HCT116 (cell line): ENCODE measurements around the gene PPM1H. TPM values are rescaled to one million over a fixed set of nuclear protein-coding genes. Genes with fewer than 3 reads are reported as not detected.

ENCODE experiments used
- ATAC-seq: fragments of 200-7000 bp; cut with Tn5 transposase; 2 replicates; pipeline ENCODE4 v1.9.1; 2020; ENCODE audit warnings: mild to moderate bottlenecking, moderate library complexity
- BruUV-seq: library from RNA; stranded (reverse); fragments of 400-500 nt; replicated peaks from 2 replicates; lab custom pipeline; 2021; lab: Mats Ljungman, UMichigan
- CTCF ChIA-PET: fragments of 300-600 bp; sonication (Branson Sonifier 250); formaldehyde crosslinking; loops from one replicate; lab custom pipeline; 2021; ENCODE audit warnings: antibody characterized with exemption; lab: Charles Lee
- POLR2A ChIA-PET: fragments of 300-600, 350-600 bp; sonication (Branson Sonifier 250); formaldehyde crosslinking; loops from one replicate; lab custom pipeline; 2021; ENCODE audit warnings: antibody characterized with exemption; lab: Charles Lee
- RAD21 ChIA-PET, 2 experiments: fragments of 300-600 bp; sonication (Branson Sonifier 250); formaldehyde crosslinking; loops; one replicate each; lab custom pipeline; 2023; ENCODE audit warnings: low total read pairs in 2 of 2; ENCODE audit not compliant: uncharacterized antibody in 2 of 2, unreplicated experiment in 2 of 2, low non-redundant PET in 1 of 2; lab: Charles Lee
- DNase-seq: peaks from one replicate; pipeline ENCODE4 v3.0.0-alpha.2; 2010; ENCODE audit warnings: low read depth, low spot score
- H2AFZ ChIP-seq: fragments of 200-600 bp; shearing (Covaris generic), sonication (generic); 2 replicates; pipeline ENCODE4 v1.6.1; 2017; ENCODE audit warnings: low read depth, mixed run types, mixed read lengths, antibody characterized with exemption, low read length; ENCODE audit not compliant: poor library complexity, severe bottlenecking
- H3K27ac ChIP-seq: 2 replicates; pipeline ENCODE4 v1.5.1; 2012; ENCODE audit warnings: low read depth, low read length
- H3K27me3 ChIP-seq: fragments of 200-600 bp; sonication (generic); 2 replicates; pipeline ENCODE4 v1.6.1; 2016; ENCODE audit warnings: mixed run types, low read length, mixed read lengths; ENCODE audit not compliant: insufficient read depth
- H3K36me3 ChIP-seq, 2 experiments: fragments of 200-500 bp in 1 of 2; fragments of 200-600 bp in 1 of 2; sonication (Bioruptor generic) in 1 of 2; sonication (generic) in 1 of 2; 2 replicates each; pipeline versions ENCODE4 v1.5.1 to v1.6.1; 2014 to 2016; ENCODE audit warnings: low read length in 2 of 2, inconsistent platforms in 1 of 2, mixed read lengths in 1 of 2, mixed run types in 1 of 2; ENCODE audit not compliant: insufficient read depth in 2 of 2, control insufficient read depth in 1 of 2
- H3K4me1 ChIP-seq, 2 experiments: fragments of 200-600 bp in 1 of 2; sonication (generic) in 1 of 2; 2 replicates each; pipeline versions ENCODE4 v1.5.1 to v1.6.1; 2012 to 2017; ENCODE audit warnings: low read length in 2 of 2, inconsistent platforms in 1 of 2, mild to moderate bottlenecking in 1 of 2, mixed read lengths in 1 of 2, mixed run types in 1 of 2, moderate library complexity in 1 of 2; ENCODE audit not compliant: insufficient read depth in 2 of 2, control insufficient read depth in 1 of 2
- H3K4me2 ChIP-seq: fragments of 200-600 bp; sonication (generic); 2 replicates; pipeline ENCODE4 v1.6.1; 2017; ENCODE audit warnings: mixed run types, low read length, mixed read lengths
- H3K4me3 ChIP-seq, 2 experiments: fragments of 200-600 bp in 1 of 2; sonication (generic) in 1 of 2; replicated peaks in 1 of 2; 2 replicates each; pipeline ENCODE4 v1.5.1; 2011 to 2016; ENCODE audit warnings: low read length in 2 of 2, control low read depth in 1 of 2, low read depth in 1 of 2, mild to moderate bottlenecking in 1 of 2, mixed read lengths in 1 of 2, mixed run types in 1 of 2
- H3K79me2 ChIP-seq: fragments of 200-600 bp; sonication (generic); 2 replicates; pipeline ENCODE4 v1.6.1; 2017; ENCODE audit warnings: mild to moderate bottlenecking, mixed run types, low read length, moderate library complexity, mixed read lengths; ENCODE audit not compliant: insufficient read depth
- H3K9ac ChIP-seq: fragments of 200-600 bp; sonication (generic); 2 replicates; pipeline ENCODE4 v1.6.1; 2016; ENCODE audit warnings: low read length, mixed read lengths
- H3K9me2 ChIP-seq: fragments of 200-600 bp; sonication (generic), shearing (Covaris generic); 2 replicates; pipeline ENCODE4 v1.6.1; 2017; ENCODE audit warnings: mixed run types, mild to moderate bottlenecking, moderate library complexity; ENCODE audit not compliant: insufficient read depth
- H3K9me3 ChIP-seq, 2 experiments: fragments of 200-500 bp in 1 of 2; fragments of 200-600 bp in 1 of 2; sonication (Bioruptor generic) in 1 of 2; sonication (generic) in 1 of 2; 2 replicates each; pipeline ENCODE4 v1.6.1; 2014 to 2017; ENCODE audit warnings: low read length in 2 of 2, mixed read lengths in 2 of 2, inconsistent platforms in 1 of 2, low read depth in 1 of 2, mild to moderate bottlenecking in 1 of 2, mixed run types in 1 of 2, moderate library complexity in 1 of 2; ENCODE audit not compliant: control insufficient read depth in 1 of 2, insufficient read depth in 1 of 2
- H4K20me1 ChIP-seq: fragments of 200-600 bp; sonication (generic), shearing (Covaris generic); 2 replicates; pipeline ENCODE4 v1.6.1; 2017; ENCODE audit warnings: mixed run types, mild to moderate bottlenecking, moderate library complexity; ENCODE audit not compliant: insufficient read depth
- CBX3 ChIP-seq: IDR thresholded peaks from 2 replicates; pipeline ENCODE4 v1.6.1; 2012; ENCODE audit warnings: low read depth
- CEBPB ChIP-seq: IDR thresholded peaks from 2 replicates; pipeline ENCODE4 v1.6.1; 2012; ENCODE audit warnings: low read depth
- EGR1 ChIP-seq: IDR thresholded peaks from 2 replicates; pipeline ENCODE4 v1.6.1; 2012; ENCODE audit warnings: low read depth
- ELF1 ChIP-seq: IDR thresholded peaks from 2 replicates; pipeline ENCODE4 v1.6.1; 2012; ENCODE audit warnings: low read depth, borderline replicate concordance
- FOSL1 ChIP-seq: IDR thresholded peaks from 2 replicates; pipeline ENCODE4 v1.6.1; 2012; ENCODE audit warnings: low read depth
- JUND ChIP-seq: IDR thresholded peaks from 2 replicates; pipeline ENCODE4 v1.6.1; 2012
- POLR2AphosphoS5 ChIP-seq: IDR thresholded peaks from 2 replicates; pipeline ENCODE4 v1.6.1; 2011; ENCODE audit warnings: mild to moderate bottlenecking, low read depth, low read length, moderate library complexity
- RAD21 ChIP-seq: IDR thresholded peaks from 2 replicates; pipeline ENCODE4 v1.6.1; 2012; ENCODE audit warnings: low read depth, mild to moderate bottlenecking
- SRF ChIP-seq: IDR thresholded peaks from 2 replicates; pipeline ENCODE4 v1.6.1; 2012; ENCODE audit warnings: low read depth
- TCF7L2 ChIP-seq: IDR thresholded peaks from 2 replicates; pipeline ENCODE4 v1.7.0; 2011; ENCODE audit warnings: borderline replicate concordance, inconsistent platforms; ENCODE audit not compliant: insufficient read depth, insufficient read length; ENCODE audit errors: extremely low read depth
- intact Hi-C: fragments of 100-400 bp; cut with micrococcal nuclease; formaldehyde crosslinking; loops from 2 replicates; pipeline ENCODE4 v1.10.0; 2022
- total RNA-seq: library from RNA; stranded (reverse); gene quantifications from one replicate; pipeline ENCODE4 v1.2.1, GENCODE V29; 2021; ENCODE audit not compliant: unreplicated experiment
- TF ChIP-seq, protein P1 (sequence below): IDR thresholded peaks from 2 replicates; pipeline ENCODE4 v1.6.1; 2012
- TF ChIP-seq, protein P2 (sequence below): IDR thresholded peaks from 2 replicates; pipeline ENCODE4 v1.6.1; 2011; ENCODE audit warnings: mild to moderate bottlenecking, low read length, moderate library complexity; ENCODE audit not compliant: insufficient replicate concordance; ENCODE audit errors: extremely low read depth
- TF ChIP-seq, protein P3 (sequence below): IDR thresholded peaks from 2 replicates; pipeline ENCODE4 v1.6.1; 2012

PPM1H gene
- total RNA-seq, 1 experiment from 2014 or later = 8.0 TPM

DNA sequence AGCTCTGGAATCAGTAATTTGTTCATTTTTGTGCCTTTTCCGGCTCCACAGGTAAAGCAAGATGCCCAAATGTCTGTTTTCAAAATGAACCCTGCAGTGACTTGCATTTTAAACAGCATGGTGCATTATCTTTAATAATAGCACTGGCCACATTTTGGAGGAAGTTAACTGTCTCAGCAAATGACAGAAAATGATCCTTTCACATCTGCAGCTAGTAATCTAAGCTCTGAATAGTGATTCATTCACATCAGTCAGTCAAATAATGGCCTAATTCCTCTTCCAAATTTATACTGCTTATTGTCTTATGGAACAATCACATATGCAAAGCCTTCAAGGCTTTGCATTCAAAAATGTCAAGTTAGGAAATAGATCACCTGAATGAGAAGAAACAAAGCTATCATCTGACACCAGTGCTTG, 75.6 kb downstream of the PPM1H start (continued):
- no peak for TF ChIP-seq POLR2AphosphoS5

DNA sequence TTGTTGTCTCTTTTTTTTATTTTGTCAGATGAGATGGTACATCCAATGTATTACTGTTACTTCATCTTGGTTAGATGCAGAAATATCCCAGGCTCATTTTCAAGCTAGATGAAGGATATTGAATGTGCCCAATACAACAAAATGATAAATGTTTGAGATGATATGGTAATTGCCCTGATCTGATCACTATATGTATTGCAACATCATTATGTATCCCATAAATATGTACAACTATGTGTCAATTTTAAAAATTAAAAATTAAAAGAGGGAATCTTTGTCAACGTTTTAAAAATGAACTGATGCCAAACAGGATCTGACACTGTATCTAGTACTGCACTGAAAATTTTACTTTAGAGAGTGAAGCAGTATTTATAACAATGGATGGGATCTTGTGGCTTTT, 78.5 kb downstream of the PPM1H start:
- CTCF ChIA-PET = no interaction called here
- intact Hi-C loops = no loop called here
- peaks cover 0 to under 1% of the 10 kb centered on the region in 2 experiments; a peak in 1 of 4 replicates for H3K4me1 ChIP-seq
- no peaks in the 10 kb centered on the region for H3K9me3 ChIP-seq
- H3K79me2 ChIP-seq = no peaks in the 10 kb centered on the region
- RAD21 ChIA-PET = no interaction called here
- no peaks in the 10 kb centered on the region for H3K36me3 ChIP-seq
- no peak overlapping the region for H3K4me2 ChIP-seq
- no peak overlapping the region for H3K9ac ChIP-seq
- H4K20me1 ChIP-seq = no peaks in the 10 kb centered on the region
- DNase-seq (no peak), ATAC-seq (no peak)
- TF ChIP-seq CEBPB (no peak), TCF7L2 (no peak)
- H3K27me3 ChIP-seq = no peaks in the 10 kb centered on the region
- no TSS peak for BruUV-seq
- H3K9me2 ChIP-seq = no peaks in the 10 kb centered on the region
- H3K4me3 ChIP-seq = no peak overlapping the region
- no peak overlapping the region for H2AFZ ChIP-seq
- POLR2A ChIA-PET = no interaction called here
- H3K27ac ChIP-seq = no peak overlapping the region

DNA sequence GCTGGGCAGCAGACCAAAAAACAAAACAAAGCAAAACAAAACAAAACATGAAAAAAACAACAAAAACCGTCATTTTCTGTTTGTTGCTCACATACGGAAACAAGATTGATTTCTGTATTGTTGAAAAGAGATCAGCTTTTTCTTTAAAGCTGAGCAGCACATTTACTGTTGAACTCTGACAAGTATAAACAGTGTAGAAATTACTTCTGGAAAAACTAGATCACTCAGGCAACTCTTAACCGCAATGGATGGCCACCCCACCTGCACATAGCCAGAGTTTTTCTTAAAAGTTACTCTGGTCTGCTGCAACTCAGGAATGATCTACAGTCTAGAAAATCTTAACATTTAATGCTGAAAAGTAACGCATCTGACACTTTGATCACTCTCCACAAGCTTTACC, 80.9 kb downstream of the PPM1H start:
- H3K79me2 ChIP-seq = no peaks in the 10 kb centered on the region
- CTCF ChIA-PET = no interaction called here
- no peak for TF ChIP-seq FOSL1
- no peak for TF ChIP-seq JUND
- TF ChIP-seq POLR2AphosphoS5 = no peak
- TF ChIP-seq, protein P1, sequence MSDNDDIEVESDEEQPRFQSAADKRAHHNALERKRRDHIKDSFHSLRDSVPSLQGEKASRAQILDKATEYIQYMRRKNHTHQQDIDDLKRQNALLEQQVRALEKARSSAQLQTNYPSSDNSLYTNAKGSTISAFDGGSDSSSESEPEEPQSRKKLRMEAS = no peak
- no peak for TF ChIP-seq ELF1
- TF ChIP-seq, protein P2, sequence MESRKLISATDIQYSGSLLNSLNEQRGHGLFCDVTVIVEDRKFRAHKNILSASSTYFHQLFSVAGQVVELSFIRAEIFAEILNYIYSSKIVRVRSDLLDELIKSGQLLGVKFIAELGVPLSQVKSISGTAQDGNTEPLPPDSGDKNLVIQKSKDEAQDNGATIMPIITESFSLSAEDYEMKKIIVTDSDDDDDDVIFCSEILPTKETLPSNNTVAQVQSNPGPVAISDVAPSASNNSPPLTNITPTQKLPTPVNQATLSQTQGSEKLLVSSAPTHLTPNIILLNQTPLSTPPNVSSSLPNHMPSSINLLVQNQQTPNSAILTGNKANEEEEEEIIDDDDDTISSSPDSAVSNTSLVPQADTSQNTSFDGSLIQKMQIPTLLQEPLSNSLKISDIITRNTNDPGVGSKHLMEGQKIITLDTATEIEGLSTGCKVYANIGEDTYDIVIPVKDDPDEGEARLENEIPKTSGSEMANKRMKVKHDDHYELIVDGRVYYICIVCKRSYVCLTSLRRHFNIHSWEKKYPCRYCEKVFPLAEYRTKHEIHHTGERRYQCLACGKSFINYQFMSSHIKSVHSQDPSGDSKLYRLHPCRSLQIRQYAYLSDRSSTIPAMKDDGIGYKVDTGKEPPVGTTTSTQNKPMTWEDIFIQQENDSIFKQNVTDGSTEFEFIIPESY = no peak
- TF ChIP-seq EGR1 = no peak
- TF ChIP-seq RAD21 = no peak
- TF ChIP-seq, protein P3, sequence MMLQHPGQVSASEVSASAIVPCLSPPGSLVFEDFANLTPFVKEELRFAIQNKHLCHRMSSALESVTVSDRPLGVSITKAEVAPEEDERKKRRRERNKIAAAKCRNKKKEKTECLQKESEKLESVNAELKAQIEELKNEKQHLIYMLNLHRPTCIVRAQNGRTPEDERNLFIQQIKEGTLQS = no peak
- no peak for TF ChIP-seq CBX3
- no peak for TF ChIP-seq SRF
- TF ChIP-seq TCF7L2 = no peak
- no peak for TF ChIP-seq CEBPB

More for the DNA sequence above, 80.9 kb downstream of the PPM1H start:
- DNase-seq (no peak), ATAC-seq (no peak)
- Histone ChIP-seq H3K9ac (no peak overlapping the region), H4K20me1 (no peaks in the 10 kb centered on the region), H3K9me3 (no peaks in the 10 kb centered on the region), H2AFZ (no peak overlapping the region), H3K9me2 (no peaks in the 10 kb centered on the region), H3K27ac (no peak overlapping the region), H3K27me3 (no peaks in the 10 kb centered on the region), H3K36me3 (no peaks in the 10 kb centered on the region), H3K4me3 (no peak overlapping the region), H3K4me1 (peaks cover 0 to under 1% of the 10 kb centered on the region in 2 experiments; a peak in 2 of 4 replicates), H3K4me2 (no peak overlapping the region)
- POLR2A ChIA-PET = no interaction called here
- RAD21 ChIA-PET = no interaction called here
- intact Hi-C loops = no loop called here
- no TSS peak for BruUV-seq
